Esophagus squamous epithelium (tissue), 5 donors: Measurements from ENCODE around the gene MMP27. TPM values are rescaled to one million over a fixed set of nuclear protein-coding genes. Genes with fewer than 3 reads are reported as not detected.
A peak's percentile ranks its signal among the peaks of the same experiment; 100 is the strongest.

Source experiments
- DNase-seq: peaks from one replicate; lab custom pipeline; 2025; lab: John Stamatoyannopoulos, UW
- H3K27ac ChIP-seq, 4 donors: fragments of 200-600 bp; sonication (generic); one replicate each; pipeline ENCODE4 v1.5.1; 2016 to 2019; ENCODE audit warnings: mild to moderate bottlenecking in 1 of 4
- H3K27me3 ChIP-seq, 4 donors: fragments of 200-600 bp; sonication (generic); 1 replicate in 3 of 4; 2 replicates in 1 of 4; pipeline versions ENCODE4 v1.5.1 to v1.6.0; 2017 to 2021; ENCODE audit warnings: antibody characterized with exemption in 1 of 4
- H3K36me3 ChIP-seq, 3 donors: fragments of 200-600 bp; sonication (generic); one replicate each; pipeline ENCODE4 v1.5.1; 2016 to 2019
- H3K4me1 ChIP-seq, 3 donors: fragments of 200-600 bp; sonication (generic); one replicate each; pipeline ENCODE4 v1.5.1; 2017 to 2019
- H3K4me3 ChIP-seq, 4 donors: fragments of 200-600 bp; sonication (generic); 1 replicate in 3 of 4; 2 replicates in 1 of 4; pipeline ENCODE4 v1.5.1; 2016 to 2019; ENCODE audit warnings: mild to moderate bottlenecking in 2 of 4, moderate library complexity in 1 of 4
- H3K9me3 ChIP-seq, 3 donors: fragments of 200-600 bp; sonication (generic); one replicate each; pipeline ENCODE4 v1.5.1; 2016 to 2019
- CTCF ChIP-seq, 6 experiments: fragments of 450-650 bp in 4 of 6; fragments of 200-600 bp in 2 of 6; sonication (generic) in 2 of 6; IDR thresholded peaks; one replicate each; pipeline ENCODE4 v1.5.1; 2016 to 2019; ENCODE audit warnings: antibody characterized with exemption in 6 of 6, mild to moderate bottlenecking in 4 of 6, moderate library complexity in 4 of 6
- POLR2A ChIP-seq, 4 donors: fragments of 450-650 bp; IDR thresholded peaks; one replicate each; pipeline ENCODE4 v1.6.1; 2017; ENCODE audit warnings: antibody characterized with exemption in 4 of 4, mild to moderate bottlenecking in 4 of 4, moderate library complexity in 3 of 4
- WGBS, 2 donors: methylation state at CpG; one replicate each; pipeline ENCODE4 v1.1.5; 2018; 5-methylcytosine and 5-hydroxymethylcytosine counted together
- intact Hi-C: fragments of 100-400 bp; cut with DNase I; formaldehyde crosslinking; loops from one replicate; pipeline ENCODE4 v1.15.0; 2022
- total RNA-seq, 4 donors: library from RNA; depleted of rRNA; stranded (reverse); fragments of >200 nt; gene quantifications; one replicate each; pipeline ENCODE4 v1.1.0, GENCODE V29; 2016
- donor health status: DM: yes; HTN: yes; CAD: no.

MMP27 gene
- total RNA-seq, 4 donors from 2014 or later: 0.19 TPM; not detected in 3

- DNase-seq: no peak
- no peaks in the 10 kb centered on the region for H3K9me3 ChIP-seq
- H3K4me3 ChIP-seq: no peak overlapping the region
- H3K27me3 ChIP-seq: no peaks in the 10 kb centered on the region
- H3K36me3 ChIP-seq: no peaks in the 10 kb centered on the region
- TF ChIP-seq POLR2A (IDR thresholded peaks at IDR 0.05): no peak
- 63 to 69% methylated on average over 3 of the region's 3 CpGs for WGBS, 2 donors
- intact Hi-C loops: no loop called here
- H3K4me1 ChIP-seq: no peaks in the 10 kb centered on the region
- no peak overlapping the region for H3K27ac ChIP-seq
Measured at GRCh38 chr11:102695201-102695600, 10.4 kb downstream of the MMP27 start.

GRCh38 chr11:102685754-102686153, 19.8 kb downstream of the MMP27 start:
- no peaks in the 10 kb centered on the region for H3K36me3 ChIP-seq
- H3K9me3 ChIP-seq: no peaks in the 10 kb centered on the region
- no peak for DNase-seq
- peak overlapping the region in 3 of 4 donors; percentile 15 to 52 (median 43) for H3K27ac ChIP-seq
- TF ChIP-seq CTCF (IDR thresholded peaks at IDR 0.05) (no peak), POLR2A (IDR thresholded peaks at IDR 0.05) (no peak)
- no peak overlapping the region for H3K4me3 ChIP-seq
- peaks cover 0 to 16% (median 0%) of the 10 kb centered on the region in 3 donors for H3K4me1 ChIP-seq
- intact Hi-C loops: no loop called here
- WGBS, 2 donors: 40 to 65% methylated on average over 2 of the region's 2 CpGs
- no peaks in the 10 kb centered on the region for H3K27me3 ChIP-seq

- intact Hi-C loops: no loop called here
- Histone ChIP-seq H3K9me3 (no peaks in the 10 kb centered on the region), H3K4me3 (no peak overlapping the region), H3K27ac (peak overlapping the region in 2 of 4 donors; percentile 20 to 43), H3K27me3 (no peaks in the 10 kb centered on the region), H3K4me1 (peaks cover 0 to 16% (median 0%) of the 10 kb centered on the region in 3 donors), H3K36me3 (no peaks in the 10 kb centered on the region)
- DNase-seq: no peak
- no peak for TF ChIP-seq POLR2A (IDR thresholded peaks at IDR 0.05)
- WGBS, 2 donors: 25% methylated on average over 3 of the region's 3 CpGs
Measured at GRCh38 chr11:102685338-102685737, 20.2 kb downstream of the MMP27 start.

GRCh38 chr11:102683277-102683676, 22.3 kb downstream of the MMP27 start:
- 58 to 59% methylated on average over 4 of the region's 4 CpGs for WGBS, 2 donors
- Histone ChIP-seq H3K27me3 (no peaks in the 10 kb centered on the region), H3K4me3 (no peak overlapping the region), H3K4me1 (peaks cover 0 to 16% (median 0%) of the 10 kb centered on the region in 3 donors), H3K36me3 (no peaks in the 10 kb centered on the region), H3K27ac (no peak overlapping the region), H3K9me3 (no peaks in the 10 kb centered on the region)
- intact Hi-C loops: no loop called here
- no peak for DNase-seq
- TF ChIP-seq POLR2A (IDR thresholded peaks at IDR 0.05) (no peak), CTCF (IDR thresholded peaks at IDR 0.05) (no peak)

- no peak overlapping the region for H3K27ac ChIP-seq
- no peak for TF ChIP-seq POLR2A (IDR thresholded peaks at IDR 0.05)
- TF ChIP-seq CTCF (IDR thresholded peaks at IDR 0.05): no peak
- H3K4me3 ChIP-seq: no peak overlapping the region
- WGBS, 2 donors: 13 to 20% methylated on average over 1 of the region's 1 CpG
- intact Hi-C loops: no loop called here
- peaks cover 0 to 11% (median 0%) of the 10 kb centered on the region in 3 donors for H3K4me1 ChIP-seq
- no peaks in the 10 kb centered on the region for H3K9me3 ChIP-seq
- H3K36me3 ChIP-seq: no peaks in the 10 kb centered on the region
- no peak for DNase-seq
- no peaks in the 10 kb centered on the region for H3K27me3 ChIP-seq
Measured at GRCh38 chr11:102680945-102681344, 24.6 kb downstream of the MMP27 start.

- H3K4me1 ChIP-seq: no peaks in the 10 kb centered on the region
- TF ChIP-seq CTCF (IDR thresholded peaks at IDR 0.05) (no peak), POLR2A (IDR thresholded peaks at IDR 0.05) (no peak)
- no peaks in the 10 kb centered on the region for H3K27me3 ChIP-seq
- intact Hi-C loops: no loop called here
- no peak for DNase-seq
- WGBS, 2 donors: 45 to 88% methylated on average over 1 to 2 of the region's 2 CpGs
- no peak overlapping the region for H3K4me3 ChIP-seq
- H3K36me3 ChIP-seq: no peaks in the 10 kb centered on the region
- H3K9me3 ChIP-seq: no peaks in the 10 kb centered on the region
- no peak overlapping the region for H3K27ac ChIP-seq
Measured at GRCh38 chr11:102678022-102678421, 27.5 kb downstream of the MMP27 start.
